Measurements from ENCODE around the gene SP5. TPM values are rescaled to one million over a fixed set of nuclear protein-coding genes. Genes with fewer than 3 reads are reported as not detected.

Gene SP5
- total RNA-seq, 1 donor from 2014 or later = 0.11 TPM

GRCh38 chr2:170721678-170722077 is 6.5 kb downstream of the SP5 start:
- H3K36me3 Mint-ChIP-seq (ENCODE audit: low read depth, unreplicated experiment) = no peaks in the 10 kb centered on the region

DNA sequence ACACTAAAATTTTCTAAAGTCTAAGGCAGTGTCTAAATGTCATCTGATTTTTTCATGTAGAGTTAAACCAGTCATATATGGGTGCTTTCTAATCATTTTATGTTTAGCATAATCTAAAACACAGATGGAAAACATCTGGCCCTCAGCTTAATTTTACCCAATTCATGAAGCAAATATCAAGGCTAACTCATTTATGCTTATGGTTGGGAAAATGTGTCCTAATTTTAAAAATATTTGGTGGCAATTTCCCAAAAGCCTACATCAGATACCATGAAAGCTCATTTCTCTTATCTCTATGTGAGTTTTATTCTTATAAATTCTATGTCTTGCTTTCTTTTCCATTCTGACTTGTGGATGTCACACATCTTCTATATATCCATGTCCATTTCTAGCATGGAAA is 7.2 kb downstream of the SP5 start:
- Histone ChIP-seq H3K9ac (ENCODE audit: low read length) (no peak overlapping the region), H3K4me1 (ENCODE audit: insufficient read depth, low read length) (peaks cover 2% of the 10 kb centered on the region), H2AFZ (ENCODE audit: low read depth, low read length) (no peak overlapping the region), H3K79me2 (ENCODE audit: insufficient read depth, low read length) (no peaks in the 10 kb centered on the region), H3K36me3 (ENCODE audit: insufficient read depth, low read length) (no peaks in the 10 kb centered on the region), H4K20me1 (ENCODE audit: insufficient read depth, low read length) (no peaks in the 10 kb centered on the region), H3K4me3 (ENCODE audit: insufficient read depth, low read depth, low read length) (no peak overlapping the region), H3K27me3 (ENCODE audit: insufficient read depth, low read length) (peaks cover 26% of the 10 kb centered on the region), H3K9me3 (ENCODE audit: insufficient read depth, low read depth, low read length) (no peaks in the 10 kb centered on the region), H3K4me2 (ENCODE audit: low read length) (no peak overlapping the region), H3K27ac (ENCODE audit: low read depth, low read length) (no peak overlapping the region)
- no peak for DNase-seq (ENCODE audit: low read depth)
- TF ChIP-seq, protein P1, sequence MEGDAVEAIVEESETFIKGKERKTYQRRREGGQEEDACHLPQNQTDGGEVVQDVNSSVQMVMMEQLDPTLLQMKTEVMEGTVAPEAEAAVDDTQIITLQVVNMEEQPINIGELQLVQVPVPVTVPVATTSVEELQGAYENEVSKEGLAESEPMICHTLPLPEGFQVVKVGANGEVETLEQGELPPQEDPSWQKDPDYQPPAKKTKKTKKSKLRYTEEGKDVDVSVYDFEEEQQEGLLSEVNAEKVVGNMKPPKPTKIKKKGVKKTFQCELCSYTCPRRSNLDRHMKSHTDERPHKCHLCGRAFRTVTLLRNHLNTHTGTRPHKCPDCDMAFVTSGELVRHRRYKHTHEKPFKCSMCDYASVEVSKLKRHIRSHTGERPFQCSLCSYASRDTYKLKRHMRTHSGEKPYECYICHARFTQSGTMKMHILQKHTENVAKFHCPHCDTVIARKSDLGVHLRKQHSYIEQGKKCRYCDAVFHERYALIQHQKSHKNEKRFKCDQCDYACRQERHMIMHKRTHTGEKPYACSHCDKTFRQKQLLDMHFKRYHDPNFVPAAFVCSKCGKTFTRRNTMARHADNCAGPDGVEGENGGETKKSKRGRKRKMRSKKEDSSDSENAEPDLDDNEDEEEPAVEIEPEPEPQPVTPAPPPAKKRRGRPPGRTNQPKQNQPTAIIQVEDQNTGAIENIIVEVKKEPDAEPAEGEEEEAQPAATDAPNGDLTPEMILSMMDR (IDR thresholded peaks at IDR 0.05; ENCODE audit: insufficient read depth, low read depth, low read length) = no peak
- TF ChIP-seq EZH2 (IDR thresholded peaks at IDR 0.05; ENCODE audit: insufficient read depth, low read length) = no peak
- peaks cover 4% of the 10 kb centered on the region for H3K4me1 Mint-ChIP-seq (ENCODE audit: low read depth, unreplicated experiment)
- peaks cover 3% of the 10 kb centered on the region for H3K9me3 Mint-ChIP-seq (ENCODE audit: unreplicated experiment)
- peaks cover 33% of the 10 kb centered on the region for H3K27me3 Mint-ChIP-seq (ENCODE audit: low read depth, unreplicated experiment)
- FAIRE-seq = no peak
- no peaks in the 10 kb centered on the region for H3K36me3 Mint-ChIP-seq (ENCODE audit: low read depth, unreplicated experiment)
- no peak overlapping the region for H3K27ac Mint-ChIP-seq (ENCODE audit: unreplicated experiment)
- no peak overlapping the region for H3K4me3 Mint-ChIP-seq (ENCODE audit: unreplicated experiment)

More at GRCh38 chr2:170721678-170722077, 6.5 kb downstream of the SP5 start:
- H3K4me1 Mint-ChIP-seq (ENCODE audit: low read depth, unreplicated experiment) = peaks cover 4% of the 10 kb centered on the region
- no peaks in the 10 kb centered on the region for H3K79me2 ChIP-seq (ENCODE audit: insufficient read depth, low read length)
- H2AFZ ChIP-seq (ENCODE audit: low read depth, low read length) = no peak overlapping the region
- peaks cover 7% of the 10 kb centered on the region for H3K4me1 ChIP-seq (ENCODE audit: insufficient read depth, low read length)
- H3K9ac ChIP-seq (ENCODE audit: low read length) = no peak overlapping the region
- no peaks in the 10 kb centered on the region for H3K36me3 ChIP-seq (ENCODE audit: insufficient read depth, low read length)
- H3K27ac Mint-ChIP-seq (ENCODE audit: unreplicated experiment) = no peak overlapping the region
- FAIRE-seq (peak; percentile 45), DNase-seq (ENCODE audit: low read depth) (no peak)
- H3K4me2 ChIP-seq (ENCODE audit: low read length) = no peak overlapping the region
- peaks cover 4% of the 10 kb centered on the region for H3K9me3 ChIP-seq (ENCODE audit: insufficient read depth, low read depth, low read length)
- H3K27ac ChIP-seq (ENCODE audit: low read depth, low read length) = no peak overlapping the region
- H3K27me3 ChIP-seq (ENCODE audit: insufficient read depth, low read length) = peaks cover 30% of the 10 kb centered on the region
- H3K4me3 ChIP-seq (ENCODE audit: insufficient read depth, low read depth, low read length) = no peak overlapping the region
- H3K9me3 Mint-ChIP-seq (ENCODE audit: unreplicated experiment) = peaks cover 3% of the 10 kb centered on the region
- H4K20me1 ChIP-seq (ENCODE audit: insufficient read depth, low read length) = no peaks in the 10 kb centered on the region
- no peak overlapping the region for H3K4me3 Mint-ChIP-seq (ENCODE audit: unreplicated experiment)
- TF ChIP-seq, protein P1 (IDR thresholded peaks at IDR 0.05; ENCODE audit: insufficient read depth, low read depth, low read length) = no peak
- TF ChIP-seq EZH2 (IDR thresholded peaks at IDR 0.05; ENCODE audit: insufficient read depth, low read length) = no peak
- peaks cover 36% of the 10 kb centered on the region for H3K27me3 Mint-ChIP-seq (ENCODE audit: low read depth, unreplicated experiment)

GRCh38 chr2:170723446-170723958 is 8.4 kb downstream of the SP5 start:
- DNase-seq (ENCODE audit: low read depth) = peak; percentile 24
- no peak overlapping the region for H3K27ac ChIP-seq (ENCODE audit: low read depth, low read length)
- peaks cover 4% of the 10 kb centered on the region for H3K4me1 Mint-ChIP-seq (ENCODE audit: low read depth, unreplicated experiment)

More at GRCh38 chr2:170723446-170723958, 8.4 kb downstream of the SP5 start:
- Histone ChIP-seq H3K9ac (ENCODE audit: low read length) (no peak overlapping the region), H3K9me3 (ENCODE audit: insufficient read depth, low read depth, low read length) (no peaks in the 10 kb centered on the region), H3K4me3 (ENCODE audit: insufficient read depth, low read depth, low read length) (no peak overlapping the region), H3K4me1 (ENCODE audit: insufficient read depth, low read length) (no peaks in the 10 kb centered on the region), H3K79me2 (ENCODE audit: insufficient read depth, low read length) (no peaks in the 10 kb centered on the region), H4K20me1 (ENCODE audit: insufficient read depth, low read length) (no peaks in the 10 kb centered on the region), H2AFZ (ENCODE audit: low read depth, low read length) (no peak overlapping the region), H3K4me2 (ENCODE audit: low read length) (no peak overlapping the region), H3K36me3 (ENCODE audit: insufficient read depth, low read length) (no peaks in the 10 kb centered on the region), H3K27me3 (ENCODE audit: insufficient read depth, low read length) (peaks cover 14% of the 10 kb centered on the region)
- no peaks in the 10 kb centered on the region for H3K9me3 Mint-ChIP-seq (ENCODE audit: unreplicated experiment)
- TF ChIP-seq, protein P1 (IDR thresholded peaks at IDR 0.05; ENCODE audit: insufficient read depth, low read depth, low read length) = no peak
- TF ChIP-seq EZH2 (IDR thresholded peaks at IDR 0.05; ENCODE audit: insufficient read depth, low read length) = no peak
- H3K27ac Mint-ChIP-seq (ENCODE audit: unreplicated experiment) = peak overlapping the region; percentile 82
- no peak for FAIRE-seq
- no peaks in the 10 kb centered on the region for H3K36me3 Mint-ChIP-seq (ENCODE audit: low read depth, unreplicated experiment)
- H3K27me3 Mint-ChIP-seq (ENCODE audit: low read depth, unreplicated experiment) = peaks cover 30% of the 10 kb centered on the region
- H3K4me3 Mint-ChIP-seq (ENCODE audit: unreplicated experiment) = no peak overlapping the region
